KMS-11 (cell line): Measurements from ENCODE around the gene TTBK2.

Experiments
- H2AFZ ChIP-seq: fragments of 200-600 bp; sonication (generic); 2 replicates; pipeline ENCODE4 v1.6.1; 2016; ENCODE audit warnings: antibody characterized with exemption, mixed run types, low read depth
- H3K27ac ChIP-seq: fragments of 200-600 bp; sonication (generic); 2 replicates; pipeline ENCODE4 v1.6.1; 2016; ENCODE audit warnings: mild to moderate bottlenecking, mixed run types
- H3K27me3 ChIP-seq: fragments of 200-600 bp; sonication (generic); 2 replicates; pipeline ENCODE4 v1.6.1; 2017; ENCODE audit warnings: mild to moderate bottlenecking, low read depth, mixed run types, moderate library complexity; ENCODE audit not compliant: insufficient read depth
- H3K36me3 ChIP-seq: fragments of 200-600 bp; sonication (generic); 2 replicates; pipeline ENCODE4 v1.6.1; 2017; ENCODE audit warnings: mild to moderate bottlenecking, mixed run types; ENCODE audit not compliant: insufficient read depth
- H3K4me1 ChIP-seq: fragments of 200-600 bp; sonication (generic); 2 replicates; pipeline ENCODE4 v1.6.1; 2016; ENCODE audit warnings: mild to moderate bottlenecking, low read depth, mixed run types; ENCODE audit not compliant: poor library complexity, severe bottlenecking
- H3K4me2 ChIP-seq: fragments of 200-600 bp; sonication (generic); 2 replicates; pipeline ENCODE4 v1.7.0; 2016; ENCODE audit warnings: mild to moderate bottlenecking, mixed run types
- H3K4me3 ChIP-seq: fragments of 200-600 bp; sonication (generic); IDR thresholded peaks from 2 replicates; pipeline ENCODE4 v1.6.1; 2017; ENCODE audit warnings: low read depth, low read length, mixed read lengths; ENCODE audit not compliant: insufficient read depth
- H3K79me2 ChIP-seq: fragments of 200-600 bp; sonication (generic); 2 replicates; pipeline ENCODE4 v1.6.1; 2016; ENCODE audit warnings: low read depth, mixed run types; ENCODE audit not compliant: insufficient read depth
- H3K9ac ChIP-seq: fragments of 200-600 bp; sonication (generic); 2 replicates; pipeline ENCODE4 v1.6.1; 2016; ENCODE audit warnings: mild to moderate bottlenecking, mixed run types
- H4K20me1 ChIP-seq: fragments of 200-600 bp; sonication (generic); 2 replicates; pipeline ENCODE4 v1.6.1; 2016; ENCODE audit warnings: mild to moderate bottlenecking, mixed run types; ENCODE audit not compliant: insufficient read depth
- TF ChIP-seq, protein P1 (sequence below): fragments of 200-600 bp; sonication (generic); conservative IDR thresholded peaks from 2 replicates; pipeline ENCODE4 v1.6.1; 2017; ENCODE audit warnings: low read depth, mild to moderate bottlenecking, antibody characterized with exemption, low read length, moderate library complexity, mixed read lengths

Gene TTBK2

DNA sequence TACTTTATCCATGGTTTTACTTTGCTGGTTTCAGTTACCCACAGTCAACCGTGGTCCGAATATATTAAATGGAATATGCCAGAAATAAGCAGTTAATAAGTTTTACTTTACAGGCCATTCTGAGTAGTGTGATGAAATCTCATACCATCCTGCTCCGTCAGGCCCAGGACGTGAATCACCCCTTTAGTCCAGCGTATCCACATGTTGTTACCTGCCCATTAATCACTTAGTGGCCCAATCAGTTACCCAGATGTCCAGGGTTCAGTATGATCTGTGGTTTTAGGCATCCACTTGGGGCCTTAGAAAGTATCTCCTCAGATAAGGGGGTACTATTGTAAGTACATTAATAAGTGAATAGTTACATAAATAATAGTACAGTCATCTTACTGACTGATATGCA is 88.0 kb downstream of the TTBK2 start:
- Histone ChIP-seq H3K79me2 (no peaks in the 10 kb centered on the region), H3K9ac (no peak overlapping the region), H4K20me1 (no peaks in the 10 kb centered on the region), H3K4me1 (no peaks in the 10 kb centered on the region), H2AFZ (no peak overlapping the region), H3K36me3 (no peaks in the 10 kb centered on the region), H3K27me3 (no peaks in the 10 kb centered on the region), H3K4me3 (no peak overlapping the region), H3K4me2 (no peak overlapping the region), H3K27ac (no peak overlapping the region)
- TF ChIP-seq, protein P1, sequence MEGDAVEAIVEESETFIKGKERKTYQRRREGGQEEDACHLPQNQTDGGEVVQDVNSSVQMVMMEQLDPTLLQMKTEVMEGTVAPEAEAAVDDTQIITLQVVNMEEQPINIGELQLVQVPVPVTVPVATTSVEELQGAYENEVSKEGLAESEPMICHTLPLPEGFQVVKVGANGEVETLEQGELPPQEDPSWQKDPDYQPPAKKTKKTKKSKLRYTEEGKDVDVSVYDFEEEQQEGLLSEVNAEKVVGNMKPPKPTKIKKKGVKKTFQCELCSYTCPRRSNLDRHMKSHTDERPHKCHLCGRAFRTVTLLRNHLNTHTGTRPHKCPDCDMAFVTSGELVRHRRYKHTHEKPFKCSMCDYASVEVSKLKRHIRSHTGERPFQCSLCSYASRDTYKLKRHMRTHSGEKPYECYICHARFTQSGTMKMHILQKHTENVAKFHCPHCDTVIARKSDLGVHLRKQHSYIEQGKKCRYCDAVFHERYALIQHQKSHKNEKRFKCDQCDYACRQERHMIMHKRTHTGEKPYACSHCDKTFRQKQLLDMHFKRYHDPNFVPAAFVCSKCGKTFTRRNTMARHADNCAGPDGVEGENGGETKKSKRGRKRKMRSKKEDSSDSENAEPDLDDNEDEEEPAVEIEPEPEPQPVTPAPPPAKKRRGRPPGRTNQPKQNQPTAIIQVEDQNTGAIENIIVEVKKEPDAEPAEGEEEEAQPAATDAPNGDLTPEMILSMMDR = no peak

DNA sequence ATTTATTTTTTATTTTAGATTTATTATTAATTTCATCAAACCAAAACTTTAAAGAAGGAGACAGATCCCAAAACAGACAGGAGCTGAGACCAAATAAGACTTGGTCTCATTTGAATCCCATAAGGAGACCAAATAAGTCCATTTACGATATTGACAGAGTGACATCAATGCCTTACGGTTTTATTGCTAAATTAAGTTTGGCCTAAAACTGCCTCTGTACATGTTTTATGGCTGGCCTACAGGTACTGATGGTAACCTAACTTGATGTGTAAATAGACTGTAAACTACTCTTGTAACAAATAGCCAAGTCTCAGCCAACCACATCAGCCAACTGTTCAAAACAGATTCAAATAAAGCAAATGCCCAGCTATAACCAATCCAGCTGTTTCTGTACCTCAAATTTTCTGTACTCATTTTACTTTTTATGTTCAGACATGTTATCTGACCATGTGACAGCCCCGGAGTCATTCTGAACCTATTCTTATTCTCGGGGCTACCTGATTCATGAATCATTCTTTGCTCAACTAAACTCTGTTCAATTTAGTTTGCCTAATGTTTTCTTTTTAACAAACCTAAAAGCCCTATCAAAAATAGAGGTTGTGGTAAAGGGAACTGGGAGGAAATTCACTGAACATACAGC is 94.2 kb downstream of the TTBK2 start:
- no peak overlapping the region for H2AFZ ChIP-seq
- H3K79me2 ChIP-seq = no peaks in the 10 kb centered on the region
- H3K36me3 ChIP-seq = no peaks in the 10 kb centered on the region
- H3K4me3 ChIP-seq = no peak overlapping the region
- H3K27me3 ChIP-seq = no peaks in the 10 kb centered on the region
- H4K20me1 ChIP-seq = no peaks in the 10 kb centered on the region
- no peaks in the 10 kb centered on the region for H3K4me1 ChIP-seq
- no peak overlapping the region for H3K27ac ChIP-seq
- TF ChIP-seq, protein P1 = no peak
- no peak overlapping the region for H3K4me2 ChIP-seq
- no peak overlapping the region for H3K9ac ChIP-seq

DNA sequence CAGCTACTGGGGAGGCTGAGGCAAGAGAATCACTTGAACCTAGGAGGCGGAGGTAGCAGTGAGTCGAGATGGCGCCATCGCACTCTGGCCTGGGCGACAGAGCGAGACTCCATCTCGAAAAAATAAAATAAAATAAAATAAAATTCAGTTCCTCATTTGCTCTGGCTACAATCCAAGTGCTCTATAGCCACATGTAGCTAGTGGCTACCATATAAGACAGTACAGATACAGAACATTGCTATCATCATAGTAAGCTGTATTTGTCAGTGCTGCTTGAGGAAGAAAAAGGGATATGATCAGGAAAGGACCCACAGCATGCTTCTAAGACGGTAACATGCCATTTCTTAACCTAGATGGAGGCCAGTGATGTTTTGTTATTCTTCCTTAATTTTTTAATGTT is 95.0 kb downstream of the TTBK2 start:
- TF ChIP-seq, protein P1 = no peak
- H3K4me3 ChIP-seq = no peak overlapping the region
- H3K4me1 ChIP-seq = no peaks in the 10 kb centered on the region
- H3K36me3 ChIP-seq = no peaks in the 10 kb centered on the region
- H3K4me2 ChIP-seq = no peak overlapping the region
- no peaks in the 10 kb centered on the region for H4K20me1 ChIP-seq
- H3K27ac ChIP-seq = no peak overlapping the region
- no peaks in the 10 kb centered on the region for H3K27me3 ChIP-seq
- H2AFZ ChIP-seq = no peak overlapping the region
- H3K79me2 ChIP-seq = no peaks in the 10 kb centered on the region
- no peak overlapping the region for H3K9ac ChIP-seq

DNA sequence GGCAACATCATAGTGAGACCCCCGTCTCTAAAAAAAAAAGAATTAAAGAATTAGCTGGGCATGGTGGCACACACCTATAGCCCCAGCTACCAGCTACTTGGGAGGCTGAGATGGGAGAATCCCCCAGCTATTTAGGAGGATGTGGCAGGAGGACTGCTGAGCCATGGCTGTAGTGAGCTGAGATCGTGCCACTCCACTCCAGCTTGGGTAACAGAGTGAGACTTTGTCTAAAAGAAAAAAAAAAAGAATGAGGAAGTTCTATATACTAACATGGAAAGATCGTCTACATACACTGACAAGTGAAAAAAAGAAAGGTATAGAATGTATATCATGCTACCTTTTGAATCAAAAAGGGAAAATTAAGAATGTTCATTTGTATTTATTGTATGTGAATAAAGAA is 99.8 kb downstream of the TTBK2 start:
- H3K4me1 ChIP-seq = no peaks in the 10 kb centered on the region
- no peaks in the 10 kb centered on the region for H3K79me2 ChIP-seq
- H3K9ac ChIP-seq = no peak overlapping the region
- H3K27ac ChIP-seq = no peak overlapping the region
- no peaks in the 10 kb centered on the region for H4K20me1 ChIP-seq
- H3K4me2 ChIP-seq = no peak overlapping the region
- TF ChIP-seq, protein P1 = no peak
- H2AFZ ChIP-seq = no peak overlapping the region
- H3K4me3 ChIP-seq = no peak overlapping the region
- no peaks in the 10 kb centered on the region for H3K36me3 ChIP-seq
- H3K27me3 ChIP-seq = no peaks in the 10 kb centered on the region
